ENCODE measurements around the gene HGD. TPM values are rescaled to one million over a fixed set of nuclear protein-coding genes. Genes with fewer than 3 reads are reported as not detected.

The HGD gene
- polyA plus RNA-seq, 1 donor (not counting 4 experiments of a cell fraction or from before 2014, with no cell fraction given), result not detected

DNA sequence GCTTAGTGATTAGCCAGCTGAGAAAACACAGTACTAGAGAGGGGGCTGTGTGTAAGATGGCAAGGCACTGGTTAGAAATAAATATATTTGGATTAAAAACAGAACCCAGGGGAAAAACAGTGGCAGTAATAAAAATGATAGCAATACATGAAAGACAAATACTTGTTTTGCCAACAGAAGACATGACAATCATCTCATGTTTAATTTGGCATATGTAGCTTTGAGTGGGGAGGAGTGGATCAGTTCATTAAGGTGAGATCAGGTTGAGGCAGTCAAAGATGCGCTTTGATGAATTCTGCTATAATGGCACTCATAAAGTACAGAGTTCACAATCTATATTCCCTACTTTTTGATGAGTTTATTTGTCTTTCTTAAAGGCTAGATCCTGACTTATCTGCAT, 3.4 kb upstream of the HGD start:
- Histone ChIP-seq H3K27ac (ENCODE audit: control insufficient read depth, insufficient read depth, low read length) (no peak overlapping the region), H3K79me2 (ENCODE audit: control insufficient read depth, insufficient read depth, low read length) (no peaks in the 10 kb centered on the region), H2AFZ (ENCODE audit: control insufficient read depth, low read length) (no peak overlapping the region), H3K4me2 (ENCODE audit: control insufficient read depth, extremely low read depth, insufficient read depth, low read depth, low read length) (no peak overlapping the region), H4K20me1 (ENCODE audit: control insufficient read depth, extremely low read depth, insufficient read depth, low read length) (no peaks in the 10 kb centered on the region), H3K4me1 (ENCODE audit: control insufficient read depth, extremely low read depth, insufficient read depth, low read length) (no peaks in the 10 kb centered on the region), H3K9me1 (ENCODE audit: control insufficient read depth, extremely low read depth, insufficient read depth, low read length) (no peaks in the 10 kb centered on the region), H3K27me3 (ENCODE audit: control insufficient read depth, extremely low read depth, insufficient read depth, low read length) (no peaks in the 10 kb centered on the region), H3K36me3 (ENCODE audit: control insufficient read depth in 2 of 2, extremely low read depth in 1 of 2, insufficient read depth in 2 of 2, low read length in 2 of 2) (peaks cover 0 to 3% of the 10 kb centered on the region in 2 experiments), H3K9ac (ENCODE audit: control insufficient read depth, extremely low read depth, insufficient read depth, low read length) (no peak overlapping the region), H3K9me3 (ENCODE audit: control insufficient read depth, low read depth, low read length) (no peaks in the 10 kb centered on the region), H3K4me3 (ENCODE audit: control insufficient read depth in 2 of 3, extremely low read depth in 1 of 3, insufficient read depth in 2 of 3, low read depth in 1 of 3, low read length in 3 of 3) (no peak overlapping the region)
- dilution Hi-C loops (cut with MboI; ENCODE audit: extremely low pct_ligation_motif_present, low sequenced_read_pairs), result no loop called here
- TF ChIP-seq EZH2 (IDR thresholded peaks at IDR 0.05; ENCODE audit: low read length), result no peak
- TF ChIP-seq, protein P1, sequence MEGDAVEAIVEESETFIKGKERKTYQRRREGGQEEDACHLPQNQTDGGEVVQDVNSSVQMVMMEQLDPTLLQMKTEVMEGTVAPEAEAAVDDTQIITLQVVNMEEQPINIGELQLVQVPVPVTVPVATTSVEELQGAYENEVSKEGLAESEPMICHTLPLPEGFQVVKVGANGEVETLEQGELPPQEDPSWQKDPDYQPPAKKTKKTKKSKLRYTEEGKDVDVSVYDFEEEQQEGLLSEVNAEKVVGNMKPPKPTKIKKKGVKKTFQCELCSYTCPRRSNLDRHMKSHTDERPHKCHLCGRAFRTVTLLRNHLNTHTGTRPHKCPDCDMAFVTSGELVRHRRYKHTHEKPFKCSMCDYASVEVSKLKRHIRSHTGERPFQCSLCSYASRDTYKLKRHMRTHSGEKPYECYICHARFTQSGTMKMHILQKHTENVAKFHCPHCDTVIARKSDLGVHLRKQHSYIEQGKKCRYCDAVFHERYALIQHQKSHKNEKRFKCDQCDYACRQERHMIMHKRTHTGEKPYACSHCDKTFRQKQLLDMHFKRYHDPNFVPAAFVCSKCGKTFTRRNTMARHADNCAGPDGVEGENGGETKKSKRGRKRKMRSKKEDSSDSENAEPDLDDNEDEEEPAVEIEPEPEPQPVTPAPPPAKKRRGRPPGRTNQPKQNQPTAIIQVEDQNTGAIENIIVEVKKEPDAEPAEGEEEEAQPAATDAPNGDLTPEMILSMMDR (optimal IDR thresholded peaks at IDR 0.05 in 1 of 3, IDR thresholded peaks at IDR 0.05 in 1 of 3, conservative IDR thresholded peaks at IDR 0.05 in 1 of 3; ENCODE audit: extremely low read depth in 1 of 3, insufficient read depth in 2 of 3, low read length in 3 of 3), result no peak
- no peak for DNase-seq (ENCODE audit: low read depth, low spot score)
- no peak for FAIRE-seq

DNA sequence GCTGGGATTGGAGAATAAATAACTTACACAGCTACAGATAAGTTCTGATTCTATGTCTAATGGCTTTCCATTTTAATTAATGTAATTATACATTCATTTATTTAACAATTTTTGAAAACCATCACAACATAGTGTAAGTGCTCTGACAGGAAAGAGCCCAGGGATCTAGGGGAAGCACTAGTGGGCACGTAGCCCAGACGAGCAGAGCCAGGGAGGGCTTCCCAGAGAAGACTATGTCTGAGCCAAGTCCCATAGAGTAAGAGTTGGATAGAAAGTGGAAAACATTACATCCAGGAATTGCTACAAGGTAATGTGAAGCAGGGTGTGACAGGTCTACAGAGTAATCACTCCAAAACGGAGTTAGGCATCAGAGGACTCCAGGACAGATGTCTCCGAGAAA, 2.9 kb upstream of the HGD start:
- Histone ChIP-seq H3K9me3 (ENCODE audit: control insufficient read depth, low read depth, low read length) (no peaks in the 10 kb centered on the region), H4K20me1 (ENCODE audit: control insufficient read depth, extremely low read depth, insufficient read depth, low read length) (no peaks in the 10 kb centered on the region), H3K4me1 (ENCODE audit: control insufficient read depth, extremely low read depth, insufficient read depth, low read length) (no peaks in the 10 kb centered on the region), H3K4me2 (ENCODE audit: control insufficient read depth, extremely low read depth, insufficient read depth, low read depth, low read length) (no peak overlapping the region), H3K4me3 (ENCODE audit: control insufficient read depth in 2 of 3, extremely low read depth in 1 of 3, insufficient read depth in 2 of 3, low read depth in 1 of 3, low read length in 3 of 3) (no peak overlapping the region), H3K9ac (ENCODE audit: control insufficient read depth, extremely low read depth, insufficient read depth, low read length) (no peak overlapping the region), H2AFZ (ENCODE audit: control insufficient read depth, low read length) (no peak overlapping the region), H3K27me3 (ENCODE audit: control insufficient read depth, extremely low read depth, insufficient read depth, low read length) (no peaks in the 10 kb centered on the region), H3K79me2 (ENCODE audit: control insufficient read depth, insufficient read depth, low read length) (no peaks in the 10 kb centered on the region), H3K9me1 (ENCODE audit: control insufficient read depth, extremely low read depth, insufficient read depth, low read length) (no peaks in the 10 kb centered on the region), H3K27ac (ENCODE audit: control insufficient read depth, insufficient read depth, low read length) (no peak overlapping the region), H3K36me3 (ENCODE audit: control insufficient read depth in 2 of 2, extremely low read depth in 1 of 2, insufficient read depth in 2 of 2, low read length in 2 of 2) (peaks cover 0 to 3% of the 10 kb centered on the region in 2 experiments)
- FAIRE-seq, result no peak
- DNase-seq (ENCODE audit: low read depth, low spot score), result no peak
- no peak for TF ChIP-seq EZH2 (IDR thresholded peaks at IDR 0.05; ENCODE audit: low read length)
- TF ChIP-seq, protein P1 (optimal IDR thresholded peaks at IDR 0.05 in 1 of 3, IDR thresholded peaks at IDR 0.05 in 1 of 3, conservative IDR thresholded peaks at IDR 0.05 in 1 of 3; ENCODE audit: extremely low read depth in 1 of 3, insufficient read depth in 2 of 3, low read length in 3 of 3), result no peak
- dilution Hi-C loops (cut with MboI; ENCODE audit: extremely low pct_ligation_motif_present, low sequenced_read_pairs), result no loop called here
